Activated naive CD4-positive, alpha-beta T cell treated with anti-CD3 and anti-CD28 coated beads for 36 hours (primary cell): ENCODE results near the gene TMEM221. TPM values are rescaled to one million over a fixed set of nuclear protein-coding genes. Genes with fewer than 3 reads are reported as not detected.
A peak's percentile ranks its signal among the peaks of the same experiment; 100 is the strongest.

ENCODE experiments used
- CTCF ChIA-PET: fragments of 350-600 bp; sonication (Branson Sonifier 250); formaldehyde crosslinking; loops from one replicate; lab custom pipeline; 2021; ENCODE audit warnings: antibody characterized with exemption; lab: Charles Lee
- DNase-seq: peaks from one replicate; pipeline ENCODE4 v3.0.0-alpha.2; 2020
- H3K27ac Mint-ChIP-seq: one replicate; pipeline ENCODE4 v1.8.0; 2021; ENCODE audit warnings: mild to moderate bottlenecking, mixed read lengths
- H3K27me3 Mint-ChIP-seq: one replicate; pipeline ENCODE4 v1.8.0; 2021; ENCODE audit warnings: low read depth, mixed read lengths
- H3K36me3 Mint-ChIP-seq: one replicate; pipeline ENCODE4 v1.8.0; 2021; ENCODE audit warnings: low read depth, mixed read lengths
- H3K4me1 Mint-ChIP-seq: one replicate; pipeline ENCODE4 v1.8.0; 2021; ENCODE audit warnings: low read depth, mixed read lengths
- H3K4me3 Mint-ChIP-seq: one replicate; pipeline ENCODE4 v1.8.0; 2021; ENCODE audit warnings: mild to moderate bottlenecking, moderate library complexity, mixed read lengths
- H3K9me3 Mint-ChIP-seq: one replicate; pipeline ENCODE4 v1.8.0; 2021; ENCODE audit warnings: mixed read lengths
- intact Hi-C: fragments of 100-400 bp; cut with micrococcal nuclease; formaldehyde crosslinking; loops from one replicate; pipeline ENCODE4 v1.15.1; 2023
- total RNA-seq, 2 experiments: library from RNA; stranded (reverse); gene quantifications; one replicate each; pipeline ENCODE4 v1.2.3, GENCODE V29; 2021

TMEM221 gene
- total RNA-seq, 2 experiments from 2014 or later, result not detected

- intact Hi-C loops, result loop anchor here (1.0 kb wide), 4 partner anchors 8 to 71 kb away; partner anchors contain the start of genes MVB12A and TMEM221
- peak overlapping the region; percentile 28 for H3K27ac Mint-ChIP-seq
- peak overlapping the region; percentile 19 for H3K4me3 Mint-ChIP-seq
- no peaks in the 10 kb centered on the region for H3K27me3 Mint-ChIP-seq
- peak; percentile 90 for DNase-seq
- H3K9me3 Mint-ChIP-seq, result no peaks in the 10 kb centered on the region
- CTCF ChIA-PET, result interaction anchor here (0.7 to 1.9 kb wide), 6 partner anchors 9 to 1434 kb away, joined by 3 to 8 read pairs (median 4); partner anchors contain the start of genes BST2 and MVB12A
- peaks cover 20% of the 10 kb centered on the region for H3K4me1 Mint-ChIP-seq
- peaks cover 6% of the 10 kb centered on the region for H3K36me3 Mint-ChIP-seq
Measured at GRCh38 chr19:17394891-17395415, 53.5 kb downstream of the TMEM221 start.

GRCh38 chr19:17393914-17394313 lies 54.6 kb downstream of the TMEM221 start, which contains the start of gene CCDC194:
Gene CCDC194 (minus strand): TSS chr19:17394196. CDS start chr19:17394158, 38 bp downstream.
- H3K27me3 Mint-ChIP-seq, result no peaks in the 10 kb centered on the region
- intact Hi-C loops, result no loop called here
- H3K36me3 Mint-ChIP-seq, result peaks cover 5% of the 10 kb centered on the region
- CTCF ChIA-PET, result interaction anchor here (0.6 to 1.9 kb wide), 7 partner anchors 8 to 1435 kb away, joined by 3 to 8 read pairs (median 4); partner anchors contain the start of genes BST2 and MVB12A
- no peaks in the 10 kb centered on the region for H3K9me3 Mint-ChIP-seq
- H3K4me1 Mint-ChIP-seq, result peaks cover 20% of the 10 kb centered on the region
- H3K27ac Mint-ChIP-seq, result peak within 1 kb of the TSS; percentile 28
- DNase-seq, result no peak
- H3K4me3 Mint-ChIP-seq, result no peak within 1 kb of the TSS

GRCh38 chr19:17393002-17393401 lies 55.5 kb downstream of the TMEM221 start:
- Mint-ChIP-seq H3K4me3 (no peak overlapping the region), H3K36me3 (peaks cover 3% of the 10 kb centered on the region)
- CTCF ChIA-PET, result interaction anchor here (0.7 to 1.9 kb wide), 3 partner anchors 17 to 74 kb away, joined by 3 to 5 read pairs (median 5); partner anchors contain the start of gene MVB12A

GRCh38 chr19:17391371-17392151 lies 56.9 kb downstream of the TMEM221 start:
- Mint-ChIP-seq H3K36me3 (no peaks in the 10 kb centered on the region), H3K9me3 (no peaks in the 10 kb centered on the region), H3K4me1 (peaks cover 20% of the 10 kb centered on the region), H3K4me3 (peak overlapping the region; percentile 82), H3K27ac (no peak overlapping the region), H3K27me3 (no peaks in the 10 kb centered on the region)
- intact Hi-C loops, result loop anchor here (1.0 to 2.0 kb wide), 4 partner anchors 14 to 99 kb away; partner anchors contain the start of genes BST2 and GTPBP3
- no peak for DNase-seq
- CTCF ChIA-PET, result interaction anchor here (0.5 to 1.3 kb wide), 5 partner anchors 12 to 104 kb away, joined by 3 to 4 read pairs (median 3); no protein-coding TSS in a partner anchor

More at GRCh38 chr19:17393002-17393401, 55.5 kb downstream of the TMEM221 start:
- H3K27me3 Mint-ChIP-seq, result no peaks in the 10 kb centered on the region
- DNase-seq, result no peak
- peaks cover 20% of the 10 kb centered on the region for H3K4me1 Mint-ChIP-seq
- H3K9me3 Mint-ChIP-seq, result no peaks in the 10 kb centered on the region
- intact Hi-C loops, result no loop called here
- no peak overlapping the region for H3K27ac Mint-ChIP-seq

- DNase-seq, result peak; percentile 93
- Mint-ChIP-seq H3K4me3 (peak overlapping the region; percentile 82), H3K27ac (no peak overlapping the region), H3K4me1 (peaks cover 20% of the 10 kb centered on the region), H3K36me3 (no peaks in the 10 kb centered on the region), H3K9me3 (no peaks in the 10 kb centered on the region), H3K27me3 (no peaks in the 10 kb centered on the region)
- CTCF ChIA-PET, result interaction anchor here (0.7 to 2.6 kb wide), 3 partner anchors 47 to 155 kb away, joined by 3 to 8 read pairs (median 3); no protein-coding TSS in a partner anchor
- intact Hi-C loops, result loop anchor here (1.0 to 2.0 kb wide), 4 partner anchors 14 to 99 kb away; partner anchors contain the start of genes BST2 and GTPBP3
Measured at GRCh38 chr19:17390665-17391370, 57.6 kb downstream of the TMEM221 start.

- H3K9me3 Mint-ChIP-seq, result no peaks in the 10 kb centered on the region
- DNase-seq, result no peak
Measured at GRCh38 chr19:17389957-17390664, 58.4 kb downstream of the TMEM221 start.

GRCh38 chr19:17389288-17389687 lies 59.2 kb downstream of the TMEM221 start:
- intact Hi-C loops, result loop anchor here (10.0 kb wide), 1 partner anchor 614 kb away; no protein-coding TSS in a partner anchor
- Mint-ChIP-seq H3K4me1 (peaks cover 13% of the 10 kb centered on the region), H3K27ac (no peak overlapping the region), H3K36me3 (no peaks in the 10 kb centered on the region), H3K27me3 (no peaks in the 10 kb centered on the region), H3K4me3 (no peak overlapping the region), H3K9me3 (no peaks in the 10 kb centered on the region)
- CTCF ChIA-PET, result interaction anchor here (0.6 to 2.7 kb wide), 13 partner anchors 10 to 617 kb away, joined by 3 to 14 read pairs (median 4); partner anchors contain the start of gene MRPL34
- DNase-seq, result no peak

More at GRCh38 chr19:17389957-17390664, 58.4 kb downstream of the TMEM221 start:
- CTCF ChIA-PET, result interaction anchor here (0.5 to 2.7 kb wide), 11 partner anchors 17 to 618 kb away, joined by 3 to 14 read pairs (median 4); no protein-coding TSS in a partner anchor
- Mint-ChIP-seq H3K4me3 (peak overlapping the region; percentile 82), H3K27ac (no peak overlapping the region), H3K4me1 (peaks cover 17% of the 10 kb centered on the region), H3K36me3 (no peaks in the 10 kb centered on the region), H3K27me3 (no peaks in the 10 kb centered on the region)
- intact Hi-C loops, result loop anchor here (2.0 to 10.0 kb wide), 2 partner anchors 53 to 615 kb away; partner anchors contain the start of gene GTPBP3

- DNase-seq, result peak; percentile 75
- peaks cover 9% of the 10 kb centered on the region for H3K4me1 Mint-ChIP-seq
- CTCF ChIA-PET, result interaction anchor here (0.6 to 3.4 kb wide), 24 partner anchors 9 to 334 kb away, joined by 3 to 20 read pairs (median 4); partner anchors contain the start of genes ANKLE1, ANO8, BABAM1 and CCDC194
- no peak overlapping the region for H3K27ac Mint-ChIP-seq
- no peaks in the 10 kb centered on the region for H3K36me3 Mint-ChIP-seq
- H3K9me3 Mint-ChIP-seq, result no peaks in the 10 kb centered on the region
- no peaks in the 10 kb centered on the region for H3K27me3 Mint-ChIP-seq
- H3K4me3 Mint-ChIP-seq, result no peak overlapping the region
- intact Hi-C loops, result loop anchor here (1.0 to 10.0 kb wide), 3 partner anchors 40 to 611 kb away; no protein-coding TSS in a partner anchor
Measured at GRCh38 chr19:17385878-17386611, 62.4 kb downstream of the TMEM221 start.
